ENCODE data around the gene FBXW8. TPM values are rescaled to one million over a fixed set of nuclear protein-coding genes. Genes with fewer than 3 reads are reported as not detected.

Gene FBXW8
- total RNA-seq, 2 experiments from 2014 or later: 6.6 to 7.3 TPM

DNA sequence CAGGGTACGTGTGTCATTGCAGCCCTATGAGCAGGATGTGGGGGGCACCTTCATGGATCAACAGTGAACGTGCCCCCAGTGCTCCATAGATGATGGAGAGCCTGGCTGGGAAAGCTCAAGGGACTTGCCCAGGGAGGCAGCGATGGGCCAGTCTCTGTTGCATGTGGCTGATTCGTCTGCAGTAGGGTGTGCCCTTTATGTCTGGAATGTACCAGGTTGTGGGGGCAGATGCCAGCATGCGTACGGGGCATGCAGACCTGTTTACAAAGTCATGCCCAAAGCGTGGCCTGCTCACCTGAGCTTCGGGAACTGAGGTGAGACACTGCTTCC is 116.1 kb downstream of the FBXW8 start:
- no peak for DNase-seq
- Histone ChIP-seq H3K4me1 (ENCODE audit: insufficient read depth, low read length) (peaks cover 8% of the 10 kb centered on the region), H3K4me3 (ENCODE audit: low read length) (no peak overlapping the region), H3K9me3 (ENCODE audit: control insufficient read depth in 1 of 2, insufficient read depth in 1 of 2, low read length in 2 of 2) (no peaks in the 10 kb centered on the region), H3K36me3 (ENCODE audit: insufficient read depth, low read length) (peaks cover 49% of the 10 kb centered on the region), H3K27me3 (ENCODE audit: control insufficient read depth in 1 of 2, insufficient read depth in 2 of 2, low read length in 2 of 2) (no peaks in the 10 kb centered on the region), H3K27ac (ENCODE audit: low read depth in 1 of 2, low read length in 2 of 2) (no peak overlapping the region)
- ATAC-seq (ENCODE audit: poor library complexity): no peak
- ChIA-PET CTCF (no interaction called here), POLR2A (no interaction called here)
- intact Hi-C loops (cut with DNase I, micrococcal nuclease): no loop called here
- Mint-ChIP-seq H3K36me3 (ENCODE audit: low read depth) (peaks cover 64% of the 10 kb centered on the region), H3K4me1 (ENCODE audit: low read depth) (peaks cover 4% of the 10 kb centered on the region), H3K27ac (no peak overlapping the region), H3K4me3 (no peak overlapping the region), H3K9me3 (no peaks in the 10 kb centered on the region), H3K27me3 (no peaks in the 10 kb centered on the region)
- TF ChIP-seq, protein P1, sequence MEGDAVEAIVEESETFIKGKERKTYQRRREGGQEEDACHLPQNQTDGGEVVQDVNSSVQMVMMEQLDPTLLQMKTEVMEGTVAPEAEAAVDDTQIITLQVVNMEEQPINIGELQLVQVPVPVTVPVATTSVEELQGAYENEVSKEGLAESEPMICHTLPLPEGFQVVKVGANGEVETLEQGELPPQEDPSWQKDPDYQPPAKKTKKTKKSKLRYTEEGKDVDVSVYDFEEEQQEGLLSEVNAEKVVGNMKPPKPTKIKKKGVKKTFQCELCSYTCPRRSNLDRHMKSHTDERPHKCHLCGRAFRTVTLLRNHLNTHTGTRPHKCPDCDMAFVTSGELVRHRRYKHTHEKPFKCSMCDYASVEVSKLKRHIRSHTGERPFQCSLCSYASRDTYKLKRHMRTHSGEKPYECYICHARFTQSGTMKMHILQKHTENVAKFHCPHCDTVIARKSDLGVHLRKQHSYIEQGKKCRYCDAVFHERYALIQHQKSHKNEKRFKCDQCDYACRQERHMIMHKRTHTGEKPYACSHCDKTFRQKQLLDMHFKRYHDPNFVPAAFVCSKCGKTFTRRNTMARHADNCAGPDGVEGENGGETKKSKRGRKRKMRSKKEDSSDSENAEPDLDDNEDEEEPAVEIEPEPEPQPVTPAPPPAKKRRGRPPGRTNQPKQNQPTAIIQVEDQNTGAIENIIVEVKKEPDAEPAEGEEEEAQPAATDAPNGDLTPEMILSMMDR (IDR thresholded peaks at IDR 0.05): no peak

DNA sequence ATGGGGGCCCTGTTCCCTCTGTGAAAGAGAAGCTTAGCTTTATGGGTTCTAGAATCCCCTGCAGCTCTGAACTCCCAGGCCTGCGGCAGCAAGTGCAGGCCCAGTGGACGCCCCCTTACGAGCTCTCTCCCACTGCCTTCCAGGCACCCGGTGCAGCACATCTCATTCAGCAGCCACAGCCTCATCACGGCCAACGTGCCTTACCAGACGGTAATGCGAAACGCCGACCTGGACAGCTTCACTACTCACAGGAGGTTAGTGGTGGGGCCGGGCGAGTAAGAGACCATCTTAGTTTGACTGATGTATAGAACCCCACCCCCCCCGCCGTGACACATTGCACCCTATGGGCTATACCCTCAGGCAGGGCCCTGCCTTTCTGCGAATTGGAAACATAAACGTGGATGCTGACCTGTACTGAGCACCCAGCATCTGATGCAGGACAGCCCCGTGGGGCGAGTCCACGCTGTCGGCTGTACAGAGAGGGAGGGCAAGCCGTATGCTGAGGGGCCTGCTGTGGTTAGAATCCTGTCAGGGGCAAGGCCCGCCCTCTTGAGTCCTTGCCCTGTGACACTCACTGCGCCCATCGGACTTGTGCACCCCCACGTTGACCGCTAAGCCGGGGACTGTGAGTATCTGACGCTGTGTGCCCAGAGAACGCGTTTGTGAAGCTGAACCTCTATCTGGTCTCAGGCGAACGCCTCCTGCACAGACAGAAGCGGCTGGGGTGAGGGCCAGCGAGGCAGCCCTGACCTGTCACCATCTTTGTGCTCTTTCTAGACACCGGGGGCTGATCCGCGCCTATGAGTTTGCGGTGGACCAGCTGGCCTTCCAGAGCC is 116.7 kb downstream of the FBXW8 start:
- Histone ChIP-seq H3K4me3 (ENCODE audit: low read length) (no peak overlapping the region), H3K36me3 (ENCODE audit: insufficient read depth, low read length) (peaks cover 49% of the 10 kb centered on the region), H3K27ac (ENCODE audit: low read depth in 1 of 2, low read length in 2 of 2) (no peak overlapping the region), H3K9me3 (ENCODE audit: control insufficient read depth in 1 of 2, insufficient read depth in 1 of 2, low read length in 2 of 2) (no peaks in the 10 kb centered on the region), H3K4me1 (ENCODE audit: insufficient read depth, low read length) (peaks cover 8% of the 10 kb centered on the region), H3K27me3 (ENCODE audit: control insufficient read depth in 1 of 2, insufficient read depth in 2 of 2, low read length in 2 of 2) (no peaks in the 10 kb centered on the region)
- intact Hi-C loops (cut with DNase I, micrococcal nuclease): no loop called here
- POLR2A ChIA-PET: no interaction called here
- Mint-ChIP-seq H3K36me3 (ENCODE audit: low read depth) (peaks cover 63% of the 10 kb centered on the region), H3K27me3 (no peaks in the 10 kb centered on the region), H3K4me1 (ENCODE audit: low read depth) (peaks cover 4% of the 10 kb centered on the region), H3K27ac (no peak overlapping the region), H3K4me3 (no peak overlapping the region), H3K9me3 (no peaks in the 10 kb centered on the region)
- TF ChIP-seq, protein P1 (IDR thresholded peaks at IDR 0.05): no peak
- DNase-seq (no peak), ATAC-seq (ENCODE audit: poor library complexity) (no peak)
- CTCF ChIA-PET: no interaction called here

DNA sequence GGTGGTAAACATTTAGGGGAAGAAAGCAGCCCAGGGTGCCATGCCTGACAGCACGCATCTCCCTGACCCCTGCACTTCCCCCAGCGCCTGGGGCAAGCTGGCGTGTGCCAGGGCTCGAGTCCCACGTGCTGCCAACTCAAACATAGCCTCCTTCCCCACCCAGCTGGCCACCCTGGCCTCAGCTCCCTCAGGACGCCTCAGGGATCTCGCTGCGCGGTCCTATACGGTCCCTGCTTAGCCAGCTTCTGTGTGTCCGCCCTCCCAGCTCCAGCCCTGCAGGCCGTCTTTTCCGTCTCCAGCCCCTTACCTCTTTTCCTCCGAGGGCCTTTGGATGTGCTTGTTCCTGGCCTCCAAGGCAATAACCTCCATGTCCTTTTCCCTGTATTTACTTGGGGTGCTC is 117.5 kb downstream of the FBXW8 start:
- peaks cover 57% of the 10 kb centered on the region for H3K36me3 Mint-ChIP-seq (ENCODE audit: low read depth)
- intact Hi-C loops (cut with DNase I, micrococcal nuclease): no loop called here
- peaks cover 0 to under 1% of the 10 kb centered on the region in 2 experiments for H3K27me3 ChIP-seq (ENCODE audit: control insufficient read depth in 1 of 2, insufficient read depth in 2 of 2, low read length in 2 of 2)
- H3K27ac Mint-ChIP-seq: no peak overlapping the region
- ATAC-seq (ENCODE audit: poor library complexity) (no peak), DNase-seq (no peak)
- H3K9me3 Mint-ChIP-seq: no peaks in the 10 kb centered on the region
- no peak overlapping the region for H3K27ac ChIP-seq (ENCODE audit: low read depth in 1 of 2, low read length in 2 of 2)
- H3K9me3 ChIP-seq (ENCODE audit: control insufficient read depth in 1 of 2, insufficient read depth in 1 of 2, low read length in 2 of 2): no peaks in the 10 kb centered on the region
- POLR2A ChIA-PET: no interaction called here
- peaks cover 12% of the 10 kb centered on the region for H3K4me1 ChIP-seq (ENCODE audit: insufficient read depth, low read length)
- H3K4me3 Mint-ChIP-seq: no peak overlapping the region
- H3K36me3 ChIP-seq (ENCODE audit: insufficient read depth, low read length): peaks cover 45% of the 10 kb centered on the region
- CTCF ChIA-PET: no interaction called here
- peaks cover 4% of the 10 kb centered on the region for H3K4me1 Mint-ChIP-seq (ENCODE audit: low read depth)
- no peak overlapping the region for H3K4me3 ChIP-seq (ENCODE audit: low read length)
- no peaks in the 10 kb centered on the region for H3K27me3 Mint-ChIP-seq
- TF ChIP-seq, protein P1 (IDR thresholded peaks at IDR 0.05): no peak

Data from CD4-positive, alpha-beta T cell (primary cell).